Nucleus accumbens (tissue), 56 donors: ENCODE results near the gene AGXT2.
"Not testable (repeated sequence)": the region's sequence is repeated elsewhere in the genome, so short reads cannot be mapped to it uniquely, and the experiment has no call there.

ENCODE experiments used
- DNase-seq, 56 donors: peaks; one replicate each; lab custom pipeline; 2025; lab: John Stamatoyannopoulos, UW

The AGXT2 gene

DNA sequence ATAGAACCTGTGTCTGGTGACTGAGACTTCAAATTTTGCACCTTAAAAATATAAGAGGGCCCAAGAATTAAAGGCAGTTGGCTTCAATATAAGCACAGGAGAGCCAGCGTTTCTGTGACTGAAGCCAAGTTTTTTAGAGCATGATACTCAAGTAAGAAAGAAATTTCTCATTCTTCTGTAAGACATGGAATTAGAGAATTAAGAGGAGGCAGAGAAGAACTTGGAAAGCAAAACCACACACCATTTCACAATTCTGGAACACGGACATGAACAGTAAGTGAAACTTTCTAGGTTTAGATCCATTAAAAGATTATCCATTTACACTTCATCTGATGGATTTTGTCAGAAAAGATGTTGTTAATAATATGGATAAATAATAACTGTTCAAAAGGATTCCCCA, 8.9 kb upstream of the AGXT2 start:
- no peak for DNase-seq

DNA sequence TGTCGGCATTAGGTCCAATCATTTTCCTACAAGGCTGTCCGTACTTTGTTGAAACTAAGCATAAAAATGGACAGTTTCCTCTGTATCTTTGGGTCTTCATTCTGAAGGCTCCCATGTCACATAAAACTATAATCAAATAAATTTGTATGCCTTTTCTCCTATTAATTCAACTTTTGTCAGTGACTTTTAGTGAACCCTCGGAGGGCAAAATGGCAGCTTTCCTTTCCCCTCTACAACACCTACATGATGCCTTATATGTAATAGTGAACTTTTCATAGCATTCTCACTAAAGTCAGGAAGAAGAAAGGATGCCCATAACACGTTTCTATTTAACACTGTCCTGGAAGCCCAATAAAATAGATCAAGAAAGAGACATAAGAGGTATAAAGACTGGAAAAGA, 5.1 kb upstream of the AGXT2 start:
- no peak for DNase-seq

DNA sequence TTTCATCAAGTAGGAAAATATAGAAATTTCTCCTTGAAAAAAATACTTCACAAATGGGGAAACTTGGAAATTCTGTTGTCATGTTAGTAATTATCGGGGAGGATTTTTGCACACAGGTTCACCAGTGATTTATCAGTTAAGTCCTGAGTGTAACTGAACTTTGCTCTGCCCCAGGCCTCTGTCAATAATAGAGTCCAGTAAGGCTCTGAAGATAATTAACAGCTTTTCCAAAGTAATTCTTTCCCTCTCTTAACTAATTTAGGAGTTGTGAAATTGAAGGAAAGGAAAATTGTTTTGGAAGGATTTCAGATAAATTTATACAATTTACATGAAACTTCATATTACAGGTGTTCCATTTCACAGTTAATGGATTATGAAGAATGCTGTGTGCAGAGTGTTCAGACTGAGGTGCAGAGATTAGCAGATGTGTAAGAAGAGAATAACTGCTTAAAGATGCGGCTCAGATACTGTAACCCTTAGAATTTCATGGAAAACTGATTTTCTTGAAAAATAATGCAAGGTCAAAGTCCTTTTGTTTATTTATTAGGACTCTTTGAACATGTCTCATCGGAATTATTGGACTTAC, 2.9 kb upstream of the AGXT2 start:
- DNase-seq = no peak

DNA sequence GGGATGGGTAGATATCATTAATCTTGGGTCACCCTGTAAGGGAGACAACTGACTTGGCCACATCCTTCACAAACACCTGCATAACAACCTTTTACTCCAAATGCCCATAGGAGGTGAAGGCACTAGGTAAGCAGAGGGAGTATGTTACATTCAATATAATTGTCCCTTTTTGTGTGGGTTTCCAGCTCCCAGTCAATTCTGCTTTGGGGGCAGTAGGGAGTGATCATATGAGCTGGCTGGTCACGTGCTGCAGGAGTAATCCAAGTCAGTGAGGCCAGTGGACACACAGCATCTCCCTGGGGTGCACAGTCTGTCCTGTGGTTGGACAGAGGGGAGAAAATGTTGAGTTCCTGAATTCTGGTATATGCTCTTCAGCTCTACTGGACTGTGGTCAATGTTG, 1.2 kb upstream of the AGXT2 start:
- no peak for DNase-seq

DNA sequence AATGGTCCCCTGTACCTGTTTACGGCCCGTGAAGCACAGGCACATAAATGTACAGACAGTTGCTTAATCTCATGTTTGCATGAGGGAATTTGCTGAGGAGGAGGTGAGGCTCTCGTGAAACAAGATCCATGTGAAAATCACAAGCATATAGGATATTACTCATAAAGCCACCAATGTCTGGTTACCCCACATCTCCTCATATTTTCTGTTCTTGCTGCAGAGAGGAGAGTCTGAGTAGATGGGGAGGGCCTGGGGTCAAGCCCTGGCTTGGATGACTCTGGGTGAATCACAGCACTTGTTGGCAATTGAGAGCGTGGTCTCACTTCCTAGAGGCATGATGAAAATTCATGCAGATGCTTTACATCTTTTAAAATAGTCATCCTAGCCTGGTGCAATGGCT, 975 bp downstream of the AGXT2 start:
- no peak for DNase-seq

DNA sequence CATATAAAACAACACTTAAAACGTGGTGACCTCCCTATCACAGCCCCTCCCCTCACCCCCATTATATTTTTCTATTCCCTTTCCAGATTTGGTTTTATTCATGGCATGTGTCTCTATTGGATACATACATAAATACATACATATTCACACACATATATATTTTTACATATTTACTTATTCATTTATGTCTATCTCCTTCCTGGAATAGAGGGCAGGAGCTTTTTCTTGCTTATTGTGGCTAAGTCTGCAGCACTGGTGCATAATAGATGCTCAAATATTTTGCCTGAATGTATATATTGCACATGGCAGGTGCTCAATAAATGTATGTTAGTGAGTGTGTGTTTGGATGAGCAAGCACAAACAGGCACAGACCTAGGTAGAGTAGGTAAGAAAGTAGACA, 2.5 kb downstream of the AGXT2 start:
- no peak for DNase-seq

GRCh38 chr5:35044649-35045048, 3.1 kb downstream of the AGXT2 start:
- no peak for DNase-seq

DNA sequence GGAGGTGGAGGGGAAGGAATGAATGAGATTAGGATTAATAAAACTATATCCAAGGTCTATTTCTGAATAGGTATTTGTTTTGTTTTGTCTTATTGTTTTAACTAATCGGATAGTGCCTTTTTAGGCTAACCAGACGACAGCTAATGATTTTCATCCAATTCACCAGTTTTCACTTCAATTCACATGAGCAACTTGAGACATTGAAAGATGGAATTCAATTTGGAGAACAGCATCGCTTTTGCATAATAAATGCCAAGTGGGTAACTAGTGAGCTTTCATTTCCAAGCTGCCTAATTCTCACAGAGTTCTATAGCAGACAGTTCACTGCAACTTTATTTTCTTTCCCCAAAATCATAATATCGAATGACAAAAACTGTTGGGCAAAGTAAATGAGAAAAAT, 5.0 kb downstream of the AGXT2 start:
- DNase-seq = no peak

DNA sequence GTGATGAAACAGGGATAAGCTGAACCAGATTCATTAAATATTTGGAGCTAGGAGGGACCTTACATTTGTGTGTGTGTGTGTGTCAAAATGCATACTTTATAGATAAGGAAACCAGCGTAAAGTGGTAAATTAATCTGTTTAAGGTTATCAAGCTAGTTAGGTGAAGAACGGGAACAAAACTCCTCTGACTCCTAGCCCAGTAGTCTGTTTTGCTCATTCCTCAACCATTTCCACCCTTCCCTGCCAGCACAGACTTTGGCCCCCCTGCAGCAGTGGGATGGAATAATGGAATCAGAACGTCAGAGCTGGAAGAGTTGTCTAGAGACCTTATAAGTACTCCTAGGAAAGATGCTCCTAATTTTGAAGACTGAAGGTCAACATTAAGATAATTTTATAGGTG, 6.5 kb downstream of the AGXT2 start:
- DNase-seq = no peak

DNA sequence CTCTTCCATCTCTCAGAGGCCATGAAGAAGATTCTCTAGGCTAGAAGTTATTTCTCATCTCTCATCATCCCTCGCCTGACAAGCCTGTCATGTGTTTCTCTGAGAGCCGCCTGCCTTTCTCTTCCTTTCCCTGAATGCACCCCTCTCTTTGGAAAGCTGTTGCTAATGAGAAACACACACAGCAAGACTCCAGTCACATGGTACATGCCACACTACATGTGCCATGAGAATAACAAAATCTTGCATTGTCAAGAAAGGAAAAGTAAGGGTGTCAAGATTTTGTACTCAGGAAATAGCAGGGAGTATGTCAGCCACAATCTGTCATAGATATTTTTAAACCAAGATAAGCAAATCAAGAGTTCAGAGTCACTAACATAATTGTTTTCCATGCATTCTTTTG, 8.9 kb downstream of the AGXT2 start:
- DNase-seq = peak in 5 of 56 donors; percentile 2 to 22 (median 15)

DNA sequence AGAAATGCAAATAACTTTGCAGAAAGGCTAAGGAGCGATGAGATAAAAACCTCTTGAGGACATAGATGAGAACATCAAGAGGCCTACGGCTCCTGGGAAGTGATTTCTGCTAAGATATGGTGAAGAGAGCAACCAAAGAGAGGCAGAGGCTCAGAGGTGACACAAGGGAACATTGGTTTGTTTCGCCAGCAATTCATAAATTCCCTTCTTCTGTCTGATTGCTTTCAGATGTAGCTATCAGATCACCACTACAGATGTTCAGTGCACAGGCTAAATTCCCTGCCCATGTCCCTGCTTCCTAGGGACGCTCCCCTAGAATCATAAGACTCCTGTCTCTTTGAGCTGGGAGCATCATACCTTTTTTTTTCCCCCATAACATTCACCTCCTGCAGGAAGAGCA, 11.2 kb downstream of the AGXT2 start:
- no peak for DNase-seq

DNA sequence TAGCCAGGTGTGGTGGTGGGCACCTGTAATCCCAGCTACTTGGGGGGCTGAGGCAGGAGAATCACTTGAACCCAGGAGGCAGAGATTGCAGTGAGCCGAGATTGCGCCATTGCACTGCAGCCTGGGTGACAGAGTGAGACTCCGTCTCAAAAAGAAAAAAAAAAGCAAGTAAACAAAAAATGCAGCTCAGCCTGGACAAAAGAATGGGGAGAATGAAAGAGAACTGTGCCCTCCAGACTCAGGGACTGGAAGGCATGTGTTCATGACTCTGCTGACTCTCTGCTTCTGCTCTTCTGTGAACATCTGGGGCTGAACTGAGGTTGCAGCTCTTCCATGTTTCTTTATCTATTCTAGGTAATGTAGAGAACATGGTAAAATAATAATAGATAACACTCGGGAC, 11.8 kb downstream of the AGXT2 start:
- DNase-seq = not testable (repeated sequence)

DNA sequence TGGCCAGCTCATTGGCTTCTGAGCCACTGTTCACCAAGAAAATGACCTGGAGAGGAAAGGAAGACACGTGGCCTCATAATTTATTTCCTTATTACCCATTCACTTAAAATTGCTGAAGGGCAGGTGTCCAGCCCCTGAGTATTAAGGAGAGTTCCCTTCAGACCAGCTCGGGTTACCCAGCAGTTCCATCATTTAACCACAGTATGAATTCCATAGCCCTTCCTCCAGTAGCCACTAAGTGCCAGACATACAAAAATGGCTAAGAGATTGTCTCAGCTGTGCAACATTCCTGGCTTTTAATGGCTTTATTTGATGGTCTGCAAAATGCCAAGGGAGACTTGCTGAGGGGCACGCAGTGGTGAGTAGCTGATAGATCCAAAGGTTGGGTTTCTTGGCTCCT, 12.5 kb downstream of the AGXT2 start:
- no peak for DNase-seq

GRCh38 chr5:35032356-35032755, 15.4 kb downstream of the AGXT2 start:
- no peak for DNase-seq

- DNase-seq = peak in 1 of 56 donors; percentile 34
Measured at GRCh38 chr5:35031276-35031675, 16.5 kb downstream of the AGXT2 start.

- DNase-seq = no peak
Measured at GRCh38 chr5:35030426-35031100, 17.2 kb downstream of the AGXT2 start.

DNA sequence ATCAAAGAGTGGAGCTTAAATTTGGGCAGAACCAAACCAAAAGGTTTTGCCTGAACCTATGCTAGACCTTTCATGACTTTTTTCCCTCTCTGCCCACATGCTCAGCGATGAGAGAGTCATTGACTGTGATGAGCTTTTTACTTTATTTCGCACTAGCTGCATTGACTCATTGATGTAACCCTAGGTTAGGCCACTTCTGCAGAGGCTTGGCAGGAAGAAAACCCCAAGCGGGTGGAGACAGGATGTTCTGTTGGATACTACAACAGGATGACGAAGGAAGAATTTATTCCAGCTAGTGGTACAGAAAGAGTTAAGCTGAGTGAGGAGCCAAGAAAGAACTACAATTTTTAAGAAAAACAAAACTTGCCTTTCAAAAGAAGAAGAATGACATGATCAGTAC, 18.4 kb downstream of the AGXT2 start:
- DNase-seq = no peak

GRCh38 chr5:35026941-35027340, 20.8 kb downstream of the AGXT2 start:
- no peak for DNase-seq

DNA sequence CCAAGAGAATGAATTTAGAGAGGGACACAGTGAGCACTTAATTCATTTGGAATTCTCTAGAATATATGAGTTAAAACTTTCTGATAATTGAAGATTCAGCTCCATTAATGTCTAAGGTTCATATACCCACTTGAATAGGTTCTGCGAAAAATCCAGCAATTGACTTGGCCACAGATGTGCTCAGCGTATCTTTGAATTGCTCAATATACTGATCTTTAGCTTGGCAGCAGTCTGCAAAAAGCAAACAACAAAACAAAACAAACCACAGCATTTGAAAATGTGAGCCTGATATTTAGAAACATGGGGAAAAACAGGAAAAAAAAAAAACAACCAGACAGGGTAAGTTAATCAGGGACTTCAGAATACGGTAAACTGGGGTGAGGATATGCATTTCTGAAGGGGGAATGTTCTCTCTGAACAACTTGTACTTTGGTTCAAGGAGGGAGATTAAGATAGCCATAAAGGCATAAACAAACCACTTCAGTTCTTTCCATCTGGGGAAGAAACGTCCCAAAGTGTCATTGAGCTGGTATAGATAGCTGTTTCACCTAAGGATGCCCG, 21.4 kb downstream of the AGXT2 start:
- DNase-seq = no peak

- DNase-seq = no peak
Measured at GRCh38 chr5:35024911-35025510, 22.7 kb downstream of the AGXT2 start.

DNA sequence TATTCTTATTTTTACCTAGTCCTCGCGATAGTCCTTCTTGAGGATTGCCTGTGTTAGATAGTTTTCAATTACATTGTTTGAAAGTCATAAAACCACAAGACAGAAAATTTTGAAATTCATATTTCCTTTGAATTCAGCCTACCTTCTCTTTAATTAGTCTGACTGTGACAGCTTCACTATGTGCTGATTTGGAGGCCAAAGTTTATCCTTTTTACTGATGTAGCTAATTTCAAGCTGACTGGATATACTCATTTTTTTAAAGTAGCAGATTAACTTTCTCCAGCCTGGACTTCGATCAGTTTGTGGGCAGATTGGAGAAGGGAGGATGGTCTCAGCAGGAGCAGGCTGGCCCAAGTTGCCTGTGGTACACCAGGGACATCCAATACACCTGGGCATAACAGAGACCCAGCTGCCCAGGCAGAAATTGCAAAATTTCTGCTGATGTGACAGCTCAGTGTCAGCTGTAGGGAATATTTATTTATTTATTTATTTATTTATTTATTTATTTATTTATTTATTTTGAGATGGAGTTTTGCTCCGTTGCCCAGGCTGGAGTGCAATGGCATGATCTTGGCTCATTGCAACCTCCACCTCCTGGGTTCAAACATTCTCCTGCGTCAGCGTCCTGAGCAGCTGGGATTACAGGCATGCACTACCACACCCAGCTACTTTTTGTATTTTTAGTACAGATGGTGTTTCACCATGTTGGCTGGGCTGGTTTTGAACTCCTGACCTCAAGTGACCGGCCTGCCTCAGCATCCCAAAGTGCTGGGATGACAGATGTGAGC, 24.2 kb downstream of the AGXT2 start:
- no peak for DNase-seq
